ENCODE data around the gene SMO. TPM values are rescaled to one million over a fixed set of nuclear protein-coding genes. Genes with fewer than 3 reads are reported as not detected.

Gene SMO
- total RNA-seq: under 1 TPM; 0.22 to 0.33 TPM
- not detected for polyA plus RNA-seq

DNA sequence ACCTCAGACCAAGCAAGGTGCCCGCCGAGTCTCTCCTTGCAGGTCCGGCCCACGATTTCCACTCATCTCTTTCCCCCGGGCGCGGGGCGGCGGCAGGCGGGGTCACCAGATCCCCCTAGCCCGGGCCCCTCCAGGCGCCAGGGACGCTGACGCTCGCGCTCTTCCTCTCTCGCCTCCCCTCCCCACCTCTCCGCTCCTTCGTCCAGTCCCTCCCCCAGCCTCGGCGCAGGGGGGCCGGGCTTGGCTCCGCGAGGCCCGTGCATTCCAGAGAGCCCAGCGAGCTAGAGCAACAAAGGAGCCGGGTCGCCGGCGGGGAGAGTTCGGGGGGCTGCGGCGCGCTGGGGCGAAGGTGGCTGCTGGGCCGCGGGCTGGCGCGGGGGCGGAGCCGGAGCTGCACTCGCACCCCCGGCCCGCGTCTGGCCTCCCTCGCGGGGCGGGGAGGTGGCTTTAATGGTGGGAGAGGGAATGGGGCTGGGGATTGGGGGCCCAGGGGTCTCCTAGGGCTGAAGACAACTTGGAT lies at the start of gene SMO:
TSS of gene SMO (plus strand) at position 262 of the 520 bp plus-strand sequence. CDS start 519 bp downstream, outside the sequence.
- Mint-ChIP-seq H3K36me3 (peaks cover 0 to 1% (median 0%) of the 10 kb centered on the region in 3 donors), H3K4me3 (peak within 1 kb of the TSS; percentile 66 to 79 (median 75)), H3K9me3 (no peaks in the 10 kb centered on the region), H3K27me3 (peaks cover 41 to 71% of the 10 kb centered on the region in 2 donors), H3K4me1 (peaks cover 5 to 12% (median 11%) of the 10 kb centered on the region in 3 donors), H3K27ac (no peak within 1 kb of the TSS)
- Histone ChIP-seq H3K4me1 (ENCODE audit: insufficient read depth, low read length) (no peaks in the 10 kb centered on the region), H3K36me3 (ENCODE audit: insufficient read depth, low read length) (no peaks in the 10 kb centered on the region), H3K27me3 (ENCODE audit: insufficient read depth, low read length, poor library complexity, severe bottlenecking) (peaks cover 40% of the 10 kb centered on the region), H3K27ac (ENCODE audit: low read depth, low read length) (no peak within 1 kb of the TSS), H3K4me3 (ENCODE audit: low read length) (no peak within 1 kb of the TSS), H3K9me3 (ENCODE audit: low read length) (no peaks in the 10 kb centered on the region)
- no peak for DNase-seq
- ChIA-PET POLR2A (no interaction called here), CTCF (interaction anchor here (0.7 to 0.9 kb wide), 2 partner anchors 33 to 83 kb away, joined by 3 read pairs; no protein-coding TSS in a partner anchor)

DNA sequence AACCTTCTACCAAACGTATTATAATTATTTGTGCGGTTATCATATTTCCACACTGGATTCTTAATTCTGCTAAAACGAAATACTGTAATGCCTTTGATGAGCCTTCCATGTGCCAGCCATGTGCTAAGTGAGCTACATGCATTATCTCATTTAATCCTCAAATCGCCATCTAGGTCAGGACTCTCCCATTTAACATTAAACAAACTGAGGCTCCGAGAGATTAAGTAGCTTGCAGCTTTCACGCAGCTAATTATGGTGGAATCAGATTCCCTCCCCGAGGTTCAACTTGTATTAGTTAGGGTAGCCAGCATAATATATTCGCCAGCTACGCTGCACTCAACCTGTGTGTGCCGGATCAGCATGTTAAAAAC lies 44.7 kb upstream of the SMO start:
- Histone ChIP-seq H3K4me1 (ENCODE audit: insufficient read depth, low read length) (no peaks in the 10 kb centered on the region), H3K36me3 (ENCODE audit: insufficient read depth, low read length) (no peaks in the 10 kb centered on the region), H3K4me3 (ENCODE audit: low read length) (peak overlapping the region; percentile 81), H3K27ac (ENCODE audit: low read depth, low read length) (no peak overlapping the region), H3K27me3 (ENCODE audit: insufficient read depth, low read length, poor library complexity, severe bottlenecking) (peaks cover 7% of the 10 kb centered on the region), H3K9me3 (ENCODE audit: low read length) (no peaks in the 10 kb centered on the region)
- CTCF ChIA-PET: interaction anchor here (0.7 to 1.2 kb wide), 2 partner anchors 16 to 20 kb away, joined by 3 to 6 read pairs; no protein-coding TSS in a partner anchor
- POLR2A ChIA-PET: interaction anchor here (0.9 kb wide), 1 partner anchor 9 kb away, joined by 3 read pairs; no protein-coding TSS in a partner anchor
- Mint-ChIP-seq H3K27me3 (peaks cover 6 to 10% of the 10 kb centered on the region in 2 donors), H3K4me3 (peak overlapping the region; percentile 83 to 94 (median 91)), H3K27ac (no peak overlapping the region), H3K36me3 (peaks cover 0 to 2% (median 0%) of the 10 kb centered on the region in 3 donors), H3K4me1 (peaks cover 19 to 24% (median 21%) of the 10 kb centered on the region in 3 donors), H3K9me3 (no peaks in the 10 kb centered on the region)
- DNase-seq: no peak

DNA sequence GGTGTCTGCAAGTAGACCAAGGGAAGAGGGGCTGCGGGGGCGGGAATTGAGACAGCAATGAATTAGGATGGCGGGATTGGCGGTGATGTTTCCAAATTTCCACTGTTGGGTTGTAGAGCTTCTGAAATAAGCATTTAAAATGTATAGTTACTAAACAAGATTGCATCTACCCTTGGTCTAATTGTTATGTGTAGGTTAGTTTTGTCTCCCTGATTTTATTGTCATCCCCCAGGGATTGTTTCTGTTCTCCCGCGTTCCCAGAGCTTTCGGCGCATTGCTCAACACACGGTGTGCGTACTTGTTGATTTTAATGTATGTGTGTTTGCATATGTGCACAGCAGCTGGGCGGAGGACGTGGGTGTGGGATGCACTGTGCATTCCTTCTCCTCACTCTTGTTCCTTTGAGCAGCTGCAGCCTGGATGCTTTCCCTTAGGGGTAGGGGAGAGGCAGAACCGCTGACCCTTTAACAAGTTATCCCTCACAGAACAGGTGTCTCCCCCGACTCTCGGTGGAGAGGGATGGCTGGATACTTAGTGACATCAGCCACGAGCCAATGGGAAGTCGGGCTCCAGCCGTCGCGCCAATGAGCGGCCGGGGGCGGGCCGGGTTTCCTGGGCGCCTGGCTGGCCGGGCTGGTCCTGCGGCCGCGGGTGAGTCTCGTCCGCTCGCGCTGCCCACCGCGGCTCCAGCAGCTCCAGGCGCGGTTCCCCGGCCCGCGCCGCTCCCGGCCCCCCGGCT lies 44.2 kb upstream of the SMO start, which contains the start of gene TSPAN33:
TSS of gene TSPAN33 (plus strand) at position 613 of the 739 bp plus-strand sequence. CDS start 274 bp downstream, outside the sequence.
- Mint-ChIP-seq H3K9me3 (no peaks in the 10 kb centered on the region), H3K36me3 (peaks cover 0 to 2% (median 0%) of the 10 kb centered on the region in 3 donors), H3K27ac (peak within 1 kb of the TSS in 4 of 8 donors; percentile 8 to 82 (median 55)), H3K4me3 (peak within 1 kb of the TSS; percentile 83 to 94 (median 91)), H3K27me3 (peaks cover 8 to 10% of the 10 kb centered on the region in 2 donors), H3K4me1 (peaks cover 19 to 24% (median 20%) of the 10 kb centered on the region in 3 donors)
- ChIA-PET CTCF (interaction anchor here (0.7 to 1.2 kb wide), 3 partner anchors 15 to 27 kb away, joined by 3 to 6 read pairs (median 3); no protein-coding TSS in a partner anchor), POLR2A (interaction anchor here (0.9 kb wide), 1 partner anchor 10 kb away, joined by 3 read pairs; no protein-coding TSS in a partner anchor)
- Histone ChIP-seq H3K36me3 (ENCODE audit: insufficient read depth, low read length) (no peaks in the 10 kb centered on the region), H3K9me3 (ENCODE audit: low read length) (no peaks in the 10 kb centered on the region), H3K27ac (ENCODE audit: low read depth, low read length) (no peak within 1 kb of the TSS), H3K4me3 (ENCODE audit: low read length) (peak within 1 kb of the TSS; percentile 81), H3K4me1 (ENCODE audit: insufficient read depth, low read length) (no peaks in the 10 kb centered on the region), H3K27me3 (ENCODE audit: insufficient read depth, low read length, poor library complexity, severe bottlenecking) (peaks cover 7% of the 10 kb centered on the region)
- peak; percentile 42 to 73 (median 51) for DNase-seq

DNA sequence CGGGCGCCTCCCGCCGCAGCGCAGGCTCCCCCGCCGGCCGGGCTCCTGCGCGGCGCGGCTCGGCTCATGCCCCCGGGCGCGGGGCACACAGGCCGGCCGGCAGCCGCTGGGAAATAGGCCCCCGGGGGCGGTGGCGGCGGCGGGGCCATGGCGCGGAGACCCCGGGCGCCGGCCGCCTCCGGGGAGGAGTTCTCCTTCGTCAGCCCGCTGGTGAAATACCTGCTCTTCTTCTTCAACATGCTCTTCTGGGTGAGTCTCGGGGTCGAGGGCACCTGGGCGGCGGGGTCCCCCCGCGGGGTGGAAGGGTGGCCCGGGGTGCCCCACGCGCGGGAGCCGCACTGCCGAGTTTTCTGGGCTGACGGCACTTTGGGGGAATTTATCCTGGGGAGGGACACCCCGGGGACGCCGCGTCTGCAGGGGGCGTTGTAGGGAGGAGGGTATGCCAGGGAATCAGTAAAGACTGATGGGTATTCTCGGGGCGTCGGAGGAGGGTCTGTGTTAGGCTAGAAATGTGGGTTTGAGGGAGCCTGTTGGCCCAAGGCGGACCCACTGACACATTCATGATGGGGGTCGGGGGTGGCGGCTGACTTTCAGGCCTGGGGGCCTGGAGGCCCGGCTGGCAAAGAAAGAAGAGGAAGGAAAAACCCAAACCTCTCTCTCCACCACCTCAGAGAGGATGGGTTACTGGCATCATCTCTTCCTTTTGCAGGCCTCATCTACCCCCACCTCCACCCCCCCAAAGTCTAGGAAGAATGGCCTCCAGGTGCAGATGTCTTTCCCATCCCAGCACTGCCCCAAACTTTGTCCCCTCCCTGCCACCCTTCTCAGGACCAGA lies 43.4 kb upstream of the SMO start:
- Mint-ChIP-seq H3K27ac (peak overlapping the region in 2 of 8 donors; percentile 48 to 81), H3K4me1 (peaks cover 19 to 24% (median 20%) of the 10 kb centered on the region in 3 donors), H3K9me3 (no peaks in the 10 kb centered on the region), H3K27me3 (peaks cover 8 to 10% of the 10 kb centered on the region in 2 donors), H3K36me3 (peaks cover 0 to 2% (median 0%) of the 10 kb centered on the region in 3 donors), H3K4me3 (peak overlapping the region; percentile 73 to 91 (median 84))
- Histone ChIP-seq H3K27me3 (ENCODE audit: insufficient read depth, low read length, poor library complexity, severe bottlenecking) (peaks cover 7% of the 10 kb centered on the region), H3K4me1 (ENCODE audit: insufficient read depth, low read length) (no peaks in the 10 kb centered on the region), H3K9me3 (ENCODE audit: low read length) (no peaks in the 10 kb centered on the region), H3K27ac (ENCODE audit: low read depth, low read length) (no peak overlapping the region), H3K36me3 (ENCODE audit: insufficient read depth, low read length) (no peaks in the 10 kb centered on the region), H3K4me3 (ENCODE audit: low read length) (peak overlapping the region; percentile 53)
- DNase-seq: peak in 4 of 5 donors; percentile 15 to 55 (median 29)
- CTCF ChIA-PET: interaction anchor here (0.9 kb wide), 1 partner anchor 28 kb away, joined by 3 read pairs; no protein-coding TSS in a partner anchor
- POLR2A ChIA-PET: no interaction called here

DNA sequence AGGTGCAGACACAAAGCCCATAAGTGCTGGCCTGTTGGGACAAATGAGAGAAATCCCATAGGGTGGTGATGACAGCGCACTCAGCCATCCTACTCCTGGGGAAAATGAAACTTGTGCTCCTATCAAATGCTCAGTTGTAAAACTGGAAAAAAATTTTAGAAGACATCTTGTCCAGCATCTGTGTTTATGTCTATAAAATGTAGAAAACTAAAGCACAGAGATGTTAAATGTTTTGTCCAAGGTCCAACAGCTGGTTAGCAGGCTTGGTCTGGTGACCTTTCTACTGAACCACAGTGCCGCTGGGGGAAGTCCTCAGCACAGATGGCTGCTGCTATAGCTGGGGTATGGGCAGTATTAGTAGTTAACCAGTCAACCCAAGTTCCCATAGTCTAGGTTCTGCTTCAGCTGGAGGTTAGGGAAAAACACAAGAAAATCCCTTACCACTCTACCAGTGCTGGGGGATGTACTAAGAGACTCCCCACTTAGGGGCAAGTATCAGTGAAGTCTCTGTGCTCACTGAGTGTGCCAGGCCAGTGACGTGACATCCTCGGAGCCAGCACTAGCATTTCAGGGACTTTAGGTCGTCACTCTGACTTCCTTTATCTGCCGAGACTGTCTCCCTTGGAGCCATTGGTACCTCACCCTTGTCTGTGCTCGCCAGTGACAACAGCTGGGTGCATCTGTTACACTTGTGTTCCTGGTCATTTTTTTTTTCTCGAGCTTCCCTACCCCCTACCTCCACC lies 42.0 kb upstream of the SMO start:
- Mint-ChIP-seq H3K9me3 (no peaks in the 10 kb centered on the region), H3K27ac (no peak overlapping the region), H3K36me3 (peaks cover 0 to 2% (median 0%) of the 10 kb centered on the region in 3 donors), H3K4me1 (peaks cover 19 to 24% (median 20%) of the 10 kb centered on the region in 3 donors), H3K4me3 (peak overlapping the region; percentile 13 to 87 (median 82)), H3K27me3 (peaks cover 8 to 10% of the 10 kb centered on the region in 2 donors)
- Histone ChIP-seq H3K4me1 (ENCODE audit: insufficient read depth, low read length) (no peaks in the 10 kb centered on the region), H3K27me3 (ENCODE audit: insufficient read depth, low read length, poor library complexity, severe bottlenecking) (peaks cover 7% of the 10 kb centered on the region), H3K36me3 (ENCODE audit: insufficient read depth, low read length) (no peaks in the 10 kb centered on the region), H3K4me3 (ENCODE audit: low read length) (no peak overlapping the region), H3K27ac (ENCODE audit: low read depth, low read length) (no peak overlapping the region), H3K9me3 (ENCODE audit: low read length) (no peaks in the 10 kb centered on the region)
- ChIA-PET POLR2A (no interaction called here), CTCF (interaction anchor here (0.9 kb wide), 1 partner anchor 24 kb away, joined by 4 read pairs; no protein-coding TSS in a partner anchor)
- no peak for DNase-seq

DNA sequence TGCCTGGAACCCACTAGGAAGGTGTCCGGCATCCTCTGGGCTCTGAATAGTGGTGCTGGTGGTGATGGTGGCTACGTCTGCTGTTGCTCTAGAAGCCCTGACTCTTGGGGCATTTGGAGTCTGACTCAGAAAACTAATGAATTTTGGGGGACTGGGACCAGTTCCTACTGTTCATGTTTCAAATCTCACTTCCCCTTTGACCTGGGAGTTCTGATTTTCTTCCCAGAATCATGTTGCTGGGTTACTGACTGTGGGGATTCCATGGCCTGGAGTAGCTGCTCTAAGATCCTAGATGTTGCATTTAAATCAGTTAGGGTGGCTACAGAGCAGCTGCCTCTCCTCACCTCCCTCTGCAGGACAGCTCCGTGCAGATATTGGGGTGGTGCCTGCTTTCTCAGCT lies 40.7 kb upstream of the SMO start:
- Mint-ChIP-seq H3K4me3 (peak overlapping the region in 1 of 7 donors; percentile 38), H3K27ac (no peak overlapping the region), H3K27me3 (peaks cover 8 to 10% of the 10 kb centered on the region in 2 donors), H3K9me3 (no peaks in the 10 kb centered on the region), H3K36me3 (peaks cover 0 to 2% (median 0%) of the 10 kb centered on the region in 3 donors), H3K4me1 (peaks cover 19 to 24% (median 20%) of the 10 kb centered on the region in 3 donors)
- Histone ChIP-seq H3K4me3 (ENCODE audit: low read length) (no peak overlapping the region), H3K27ac (ENCODE audit: low read depth, low read length) (no peak overlapping the region), H3K9me3 (ENCODE audit: low read length) (no peaks in the 10 kb centered on the region), H3K27me3 (ENCODE audit: insufficient read depth, low read length, poor library complexity, severe bottlenecking) (peaks cover 7% of the 10 kb centered on the region), H3K36me3 (ENCODE audit: insufficient read depth, low read length) (no peaks in the 10 kb centered on the region), H3K4me1 (ENCODE audit: insufficient read depth, low read length) (no peaks in the 10 kb centered on the region)
- ChIA-PET CTCF (interaction anchor here (0.9 to 1.5 kb wide), 3 partner anchors 23 to 70 kb away, joined by 3 to 4 read pairs (median 4); no protein-coding TSS in a partner anchor), POLR2A (no interaction called here)
- no peak for DNase-seq

DNA sequence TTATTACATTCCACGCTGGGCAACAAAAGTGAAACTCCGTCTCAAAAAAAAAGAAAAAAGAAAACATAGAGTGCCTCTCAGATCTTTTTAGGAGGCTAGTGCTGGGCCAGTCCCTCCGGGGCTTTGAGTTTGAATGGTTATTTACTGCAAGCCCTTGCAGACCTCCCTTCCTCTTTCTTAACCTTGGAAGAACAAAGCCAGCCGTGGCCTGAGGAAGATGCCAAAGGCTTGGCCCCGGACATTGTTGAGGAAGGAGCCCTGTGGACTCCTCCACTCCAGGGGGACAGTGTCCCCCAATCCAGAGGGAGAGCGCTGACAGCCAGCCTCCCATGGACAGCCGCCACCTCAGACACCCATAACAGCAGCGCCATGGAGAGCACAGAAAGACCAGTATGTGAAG lies 38.9 kb upstream of the SMO start:
- CTCF ChIA-PET: interaction anchor here (1.2 to 1.6 kb wide), 2 partner anchors 18 to 149 kb away, joined by 3 read pairs; no protein-coding TSS in a partner anchor
- Histone ChIP-seq H3K4me1 (ENCODE audit: insufficient read depth, low read length) (no peaks in the 10 kb centered on the region), H3K36me3 (ENCODE audit: insufficient read depth, low read length) (no peaks in the 10 kb centered on the region), H3K4me3 (ENCODE audit: low read length) (no peak overlapping the region), H3K27ac (ENCODE audit: low read depth, low read length) (no peak overlapping the region), H3K9me3 (ENCODE audit: low read length) (no peaks in the 10 kb centered on the region), H3K27me3 (ENCODE audit: insufficient read depth, low read length, poor library complexity, severe bottlenecking) (no peaks in the 10 kb centered on the region)
- Mint-ChIP-seq H3K4me1 (peaks cover 11 to 14% (median 11%) of the 10 kb centered on the region in 3 donors), H3K9me3 (no peaks in the 10 kb centered on the region), H3K4me3 (no peak overlapping the region), H3K27me3 (peaks cover 0 to 2% of the 10 kb centered on the region in 2 donors), H3K27ac (no peak overlapping the region), H3K36me3 (no peaks in the 10 kb centered on the region)
- no peak for DNase-seq
- POLR2A ChIA-PET: no interaction called here
